Measurements from ENCODE around the gene ACAA2.

The ACAA2 gene

DNA sequence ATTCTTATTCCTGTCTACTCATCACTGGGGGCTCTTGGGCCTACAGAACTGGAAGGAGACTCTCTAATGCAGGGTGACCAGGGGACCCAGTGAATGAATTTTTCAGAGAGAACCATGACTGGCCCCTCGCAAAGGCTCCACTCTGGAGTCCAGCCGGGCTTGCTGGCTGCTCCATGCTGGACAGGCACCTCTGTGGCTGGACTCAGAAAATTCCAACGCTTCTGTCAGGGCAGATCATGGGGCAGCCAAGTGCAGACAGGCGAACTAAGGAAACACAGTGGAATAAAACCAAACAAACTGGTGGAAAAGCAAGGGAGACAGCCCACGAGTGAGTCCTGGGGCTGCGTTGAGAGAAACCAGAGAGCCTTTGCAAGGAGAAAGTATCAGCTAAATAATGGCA, 57.2 kb downstream of the ACAA2 start:
- H3K9me3 Mint-ChIP-seq = no peaks in the 10 kb centered on the region
- peaks cover 25% of the 10 kb centered on the region for H3K27me3 Mint-ChIP-seq (ENCODE audit: low read depth)
- H3K36me3 Mint-ChIP-seq (ENCODE audit: low read depth) = no peaks in the 10 kb centered on the region
- no peak overlapping the region for H3K4me3 Mint-ChIP-seq
- no peaks in the 10 kb centered on the region for H3K4me1 Mint-ChIP-seq (ENCODE audit: low read depth)
- no peak overlapping the region for H3K27ac Mint-ChIP-seq

DNA sequence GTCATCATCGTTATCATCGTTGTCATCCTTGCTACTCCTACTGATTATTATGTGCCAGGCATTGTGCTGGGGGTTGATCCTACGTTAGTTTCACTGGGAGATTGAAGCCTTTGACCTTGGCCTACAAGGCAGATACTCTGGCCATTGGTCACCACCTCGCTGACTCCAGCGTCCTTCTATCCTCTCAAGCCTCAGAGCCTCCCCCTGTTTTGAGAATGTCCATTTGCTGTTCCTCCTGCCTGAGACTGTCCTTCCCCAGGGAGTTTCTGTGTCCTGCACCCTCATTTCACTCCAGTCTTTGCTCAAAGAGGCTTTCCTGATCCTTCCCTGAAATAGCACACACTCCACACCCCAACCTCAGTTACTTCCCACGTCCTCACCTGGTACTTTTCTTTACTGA, 57.8 kb downstream of the ACAA2 start:
- no peak overlapping the region for H3K27ac Mint-ChIP-seq
- H3K4me1 Mint-ChIP-seq (ENCODE audit: low read depth) = no peaks in the 10 kb centered on the region
- H3K9me3 Mint-ChIP-seq = no peaks in the 10 kb centered on the region
- no peaks in the 10 kb centered on the region for H3K36me3 Mint-ChIP-seq (ENCODE audit: low read depth)
- no peak overlapping the region for H3K4me3 Mint-ChIP-seq
- H3K27me3 Mint-ChIP-seq (ENCODE audit: low read depth) = peaks cover 25% of the 10 kb centered on the region

DNA sequence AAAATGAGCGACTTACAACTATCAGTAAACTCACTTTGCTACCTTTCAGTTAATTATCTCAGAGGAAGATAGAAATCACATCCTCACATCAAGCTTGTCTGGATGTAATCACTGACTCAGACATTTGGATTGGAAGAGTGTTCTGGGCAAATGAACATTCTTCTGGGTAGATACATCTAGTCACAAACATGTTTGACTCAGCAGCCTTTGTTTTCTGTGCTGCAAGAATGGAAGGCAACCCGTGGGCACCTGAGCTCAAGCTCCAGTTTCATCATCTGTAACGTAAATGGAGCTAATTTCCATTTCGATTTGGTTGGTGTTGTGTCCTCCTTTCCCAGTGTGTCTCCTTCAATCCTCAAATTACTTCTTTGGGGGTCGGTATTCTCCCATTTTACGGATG, 58.5 kb downstream of the ACAA2 start:
- Mint-ChIP-seq H3K4me1 (ENCODE audit: low read depth) (no peaks in the 10 kb centered on the region), H3K9me3 (no peaks in the 10 kb centered on the region), H3K27me3 (ENCODE audit: low read depth) (peaks cover 25% of the 10 kb centered on the region), H3K27ac (no peak overlapping the region), H3K36me3 (ENCODE audit: low read depth) (no peaks in the 10 kb centered on the region), H3K4me3 (no peak overlapping the region)

DNA sequence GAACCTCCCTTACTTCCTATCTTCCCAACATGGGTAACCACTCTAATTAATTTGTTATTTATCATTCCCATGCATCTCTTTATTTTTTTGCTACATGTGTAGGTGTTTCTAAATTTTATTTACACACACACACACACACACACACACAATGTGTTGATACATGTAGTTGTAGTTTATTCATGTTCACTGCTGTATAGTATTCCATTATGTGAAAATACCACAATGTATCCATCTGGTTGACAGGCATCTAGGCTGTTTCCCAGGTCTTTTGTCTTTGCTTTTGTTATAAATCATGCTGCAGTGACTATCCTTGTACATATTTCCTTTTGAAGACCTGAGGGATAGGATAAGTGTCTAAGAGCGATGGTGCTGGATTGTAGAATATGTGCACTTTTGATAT, 59.7 kb downstream of the ACAA2 start:
- Mint-ChIP-seq H3K27ac (no peak overlapping the region), H3K4me1 (ENCODE audit: low read depth) (no peaks in the 10 kb centered on the region), H3K9me3 (no peaks in the 10 kb centered on the region), H3K27me3 (ENCODE audit: low read depth) (peaks cover 29% of the 10 kb centered on the region), H3K4me3 (no peak overlapping the region), H3K36me3 (ENCODE audit: low read depth) (no peaks in the 10 kb centered on the region)

DNA sequence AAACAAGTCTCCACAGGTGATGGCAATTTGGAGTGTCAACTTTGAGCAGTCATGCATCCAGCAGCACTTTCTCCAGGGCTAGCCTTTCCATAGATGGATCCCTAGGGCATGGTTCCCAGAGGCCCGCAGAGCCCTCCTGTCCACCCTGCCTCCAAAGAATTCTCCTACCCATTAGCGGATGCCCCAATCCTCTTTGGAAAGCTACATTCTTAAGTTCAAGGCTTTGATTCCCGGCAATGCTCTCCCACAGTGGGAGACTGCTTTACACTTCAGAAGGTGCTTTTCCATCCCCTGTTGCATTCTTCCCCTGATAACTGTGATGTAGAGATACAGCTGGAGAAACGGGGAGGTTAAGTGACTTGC, 61.3 kb downstream of the ACAA2 start:
- peaks cover 29% of the 10 kb centered on the region for H3K27me3 Mint-ChIP-seq (ENCODE audit: low read depth)
- no peak overlapping the region for H3K27ac Mint-ChIP-seq
- no peaks in the 10 kb centered on the region for H3K9me3 Mint-ChIP-seq
- no peak overlapping the region for H3K4me3 Mint-ChIP-seq
- no peaks in the 10 kb centered on the region for H3K4me1 Mint-ChIP-seq (ENCODE audit: low read depth)
- no peaks in the 10 kb centered on the region for H3K36me3 Mint-ChIP-seq (ENCODE audit: low read depth)

DNA sequence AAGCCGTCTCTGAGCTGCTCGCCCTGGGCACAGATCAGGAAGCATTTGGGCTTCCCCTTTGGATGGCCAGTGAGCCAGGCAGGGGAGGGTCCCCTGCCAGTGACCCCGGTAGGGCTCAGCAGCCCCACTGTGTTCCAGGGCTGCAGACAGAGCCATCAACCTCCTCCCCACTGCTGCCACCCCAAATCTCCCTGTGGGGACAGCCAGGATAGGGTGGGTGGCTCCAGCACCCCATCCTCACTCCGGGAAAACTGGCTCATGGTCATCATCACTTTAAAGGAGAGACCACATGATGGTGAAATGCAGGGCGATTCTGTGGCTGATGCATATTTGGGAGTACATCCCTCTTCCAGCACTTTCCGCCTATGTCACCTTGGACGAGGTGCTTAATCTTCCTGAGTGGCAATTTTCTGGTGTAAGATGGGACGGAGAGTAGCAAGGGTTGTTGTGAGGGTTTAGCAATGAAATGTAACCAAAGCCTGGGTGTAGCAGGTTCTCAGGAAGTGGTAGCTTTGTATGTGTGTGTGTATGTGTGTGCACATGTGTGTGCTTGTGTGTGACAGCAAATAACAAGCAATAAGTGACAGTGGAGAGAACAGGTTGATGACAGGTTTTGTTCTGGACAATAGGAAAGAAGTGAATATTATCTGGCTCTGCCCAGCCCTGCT, 61.8 kb downstream of the ACAA2 start:
- H3K36me3 Mint-ChIP-seq (ENCODE audit: low read depth) = no peaks in the 10 kb centered on the region
- no peak overlapping the region for H3K27ac Mint-ChIP-seq
- peaks cover 29% of the 10 kb centered on the region for H3K27me3 Mint-ChIP-seq (ENCODE audit: low read depth)
- no peaks in the 10 kb centered on the region for H3K4me1 Mint-ChIP-seq (ENCODE audit: low read depth)
- H3K4me3 Mint-ChIP-seq = no peak overlapping the region
- no peaks in the 10 kb centered on the region for H3K9me3 Mint-ChIP-seq

DNA sequence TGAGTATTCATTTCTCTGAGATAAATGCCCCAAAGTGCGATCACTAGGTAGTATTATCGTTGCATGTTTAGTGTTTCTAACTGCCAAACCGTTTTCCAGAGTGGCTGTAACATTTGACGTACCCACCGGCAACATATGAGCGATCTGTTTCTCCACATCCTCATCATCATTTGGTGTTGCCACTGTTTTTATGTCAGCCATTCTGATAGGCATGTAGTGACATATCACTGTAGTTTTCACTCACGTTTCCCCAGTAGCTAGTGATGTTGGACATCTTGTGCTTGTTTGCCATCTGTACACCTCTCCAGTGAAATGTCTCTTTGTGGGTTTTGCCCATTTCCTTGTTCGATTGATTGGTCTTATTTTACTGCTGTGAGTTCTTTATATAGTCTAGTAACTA, 63.8 kb downstream of the ACAA2 start:
- no peaks in the 10 kb centered on the region for H3K4me1 Mint-ChIP-seq (ENCODE audit: low read depth)
- no peaks in the 10 kb centered on the region for H3K9me3 Mint-ChIP-seq
- H3K4me3 Mint-ChIP-seq = no peak overlapping the region
- H3K36me3 Mint-ChIP-seq (ENCODE audit: low read depth) = no peaks in the 10 kb centered on the region
- H3K27ac Mint-ChIP-seq = no peak overlapping the region
- H3K27me3 Mint-ChIP-seq (ENCODE audit: low read depth) = peaks cover 22% of the 10 kb centered on the region

DNA sequence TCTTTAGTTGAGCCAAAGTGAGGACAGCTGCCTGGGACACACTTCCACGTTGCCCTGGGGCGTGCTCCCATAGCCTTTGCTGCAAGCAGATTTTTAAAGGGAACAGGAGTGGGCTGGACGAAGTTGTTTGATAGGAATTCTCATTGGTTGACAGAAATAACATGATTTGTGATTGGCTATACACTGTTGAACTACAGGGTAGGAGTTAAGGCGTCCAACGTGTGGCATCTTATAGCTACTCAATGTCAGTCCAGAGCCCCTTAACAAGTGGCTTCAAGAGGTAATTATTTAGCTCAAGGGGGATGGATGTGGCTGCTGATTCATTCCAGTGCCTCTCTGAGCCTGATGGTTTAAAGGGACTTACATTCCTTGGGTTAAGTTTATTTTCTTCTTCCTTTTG, 65.5 kb downstream of the ACAA2 start:
- no peaks in the 10 kb centered on the region for H3K9me3 Mint-ChIP-seq
- H3K4me1 Mint-ChIP-seq (ENCODE audit: low read depth) = no peaks in the 10 kb centered on the region
- H3K27ac Mint-ChIP-seq = no peak overlapping the region
- no peak overlapping the region for H3K4me3 Mint-ChIP-seq
- H3K27me3 Mint-ChIP-seq (ENCODE audit: low read depth) = peaks cover 16% of the 10 kb centered on the region
- no peaks in the 10 kb centered on the region for H3K36me3 Mint-ChIP-seq (ENCODE audit: low read depth)

DNA sequence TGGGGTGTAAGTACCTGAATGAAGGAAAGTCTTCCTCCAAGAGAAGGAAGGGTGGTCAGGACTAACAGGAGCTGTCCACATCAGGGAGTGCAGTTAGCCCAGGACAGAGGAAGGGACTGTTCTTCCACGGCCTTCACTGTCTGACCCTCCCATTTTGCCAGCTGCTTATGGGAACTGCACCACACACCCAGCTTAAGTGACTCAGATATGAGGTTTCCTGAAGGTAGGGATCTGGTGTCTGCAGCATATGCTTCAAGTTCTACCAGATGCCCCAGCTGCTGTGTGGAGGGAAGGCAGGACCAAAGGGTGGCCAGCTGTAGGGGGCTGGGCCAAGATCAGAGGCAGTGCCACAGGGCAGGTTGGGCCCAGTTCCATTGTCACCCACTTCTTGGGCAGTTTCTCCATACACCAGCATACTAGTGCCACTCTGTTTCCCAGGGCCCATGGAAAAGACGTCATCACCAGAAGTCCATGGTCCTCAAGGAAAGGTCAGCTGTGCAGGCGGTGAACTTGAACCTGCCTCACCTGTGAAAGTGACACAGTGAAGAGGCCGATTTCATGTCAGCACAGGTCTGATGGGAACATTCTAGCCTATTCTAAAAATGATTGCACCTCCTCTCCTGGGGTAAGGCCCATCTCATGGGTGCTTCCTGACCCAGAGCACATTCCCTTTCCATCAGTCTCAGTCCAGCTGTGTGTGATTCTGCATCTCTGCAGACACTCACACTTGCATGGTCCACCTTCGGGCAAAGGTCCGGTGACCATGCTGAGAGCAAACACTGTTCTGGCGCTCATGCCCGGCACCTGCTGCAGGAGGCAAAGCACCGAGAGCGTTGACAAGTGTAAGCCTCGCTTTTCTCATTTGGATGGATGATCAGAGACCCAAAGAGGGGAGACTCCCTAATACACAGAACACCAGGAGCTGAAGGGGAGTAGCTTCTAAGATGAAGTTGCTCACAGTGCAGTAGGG, 68.0 kb downstream of the ACAA2 start:
- no peaks in the 10 kb centered on the region for H3K36me3 Mint-ChIP-seq (ENCODE audit: low read depth)
- no peak overlapping the region for H3K4me3 Mint-ChIP-seq
- H3K27ac Mint-ChIP-seq = no peak overlapping the region
- H3K9me3 Mint-ChIP-seq = no peaks in the 10 kb centered on the region
- H3K27me3 Mint-ChIP-seq (ENCODE audit: low read depth) = peaks cover 10% of the 10 kb centered on the region
- H3K4me1 Mint-ChIP-seq (ENCODE audit: low read depth) = no peaks in the 10 kb centered on the region

DNA sequence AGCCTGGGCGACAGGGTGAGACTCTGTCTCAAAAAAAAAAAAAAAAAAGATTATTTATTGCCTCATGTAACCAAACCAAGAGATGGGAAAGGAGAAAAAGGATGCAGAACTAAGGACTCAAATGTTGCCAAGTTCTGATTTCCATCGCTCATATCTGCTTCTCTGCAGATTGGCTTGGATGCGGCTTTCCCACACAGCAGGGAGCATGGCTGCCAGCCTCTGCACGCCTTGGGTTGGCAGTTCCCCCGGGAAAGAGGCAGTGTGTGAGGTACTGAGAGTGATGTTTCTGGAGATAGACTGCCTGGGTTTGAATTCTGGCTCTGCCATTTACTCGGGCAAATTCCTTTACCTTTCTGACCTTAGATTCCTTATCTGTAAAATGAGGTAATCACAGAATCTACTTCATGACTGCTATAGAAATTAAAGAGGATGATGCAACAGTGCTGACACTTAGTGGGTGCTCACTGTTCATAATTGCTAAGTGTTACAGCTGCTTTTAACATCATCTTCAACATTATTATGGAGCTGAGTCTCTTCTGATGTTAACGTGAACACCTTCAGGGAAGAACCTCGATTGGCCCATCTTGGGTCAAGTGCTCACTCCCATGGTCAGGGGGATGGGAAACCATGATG, 68.8 kb downstream of the ACAA2 start:
- H3K27me3 Mint-ChIP-seq (ENCODE audit: low read depth) = peaks cover 10% of the 10 kb centered on the region
- no peaks in the 10 kb centered on the region for H3K4me1 Mint-ChIP-seq (ENCODE audit: low read depth)
- H3K9me3 Mint-ChIP-seq = no peaks in the 10 kb centered on the region
- no peaks in the 10 kb centered on the region for H3K36me3 Mint-ChIP-seq (ENCODE audit: low read depth)
- no peak overlapping the region for H3K4me3 Mint-ChIP-seq
- no peak overlapping the region for H3K27ac Mint-ChIP-seq

DNA sequence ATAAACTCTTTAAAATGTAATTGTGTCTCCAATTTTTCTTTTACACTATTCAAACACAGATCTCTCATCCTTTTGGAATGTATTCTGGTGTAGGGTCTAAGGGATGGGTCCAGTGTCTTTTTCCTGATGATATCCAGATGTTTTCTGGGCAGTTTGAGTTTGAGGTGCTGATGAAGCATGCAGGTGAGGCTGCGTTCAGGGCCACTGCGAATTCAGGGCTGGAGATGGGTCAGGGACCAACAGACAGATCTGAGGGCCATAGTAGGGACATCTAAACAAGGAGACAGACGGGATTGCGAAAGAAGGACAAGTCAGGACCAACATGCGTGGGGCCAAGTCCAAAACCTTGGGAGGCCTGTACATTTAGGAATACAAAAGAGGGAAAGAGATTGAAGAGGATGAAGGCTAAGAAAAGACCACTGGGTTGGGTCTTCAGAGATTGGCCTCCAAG, 70.2 kb downstream of the ACAA2 start:
- no peaks in the 10 kb centered on the region for H3K36me3 Mint-ChIP-seq (ENCODE audit: low read depth)
- H3K27me3 Mint-ChIP-seq (ENCODE audit: low read depth) = peaks cover 7% of the 10 kb centered on the region
- H3K9me3 Mint-ChIP-seq = no peaks in the 10 kb centered on the region
- H3K4me1 Mint-ChIP-seq (ENCODE audit: low read depth) = no peaks in the 10 kb centered on the region
- no peak overlapping the region for H3K27ac Mint-ChIP-seq
- no peak overlapping the region for H3K4me3 Mint-ChIP-seq

DNA sequence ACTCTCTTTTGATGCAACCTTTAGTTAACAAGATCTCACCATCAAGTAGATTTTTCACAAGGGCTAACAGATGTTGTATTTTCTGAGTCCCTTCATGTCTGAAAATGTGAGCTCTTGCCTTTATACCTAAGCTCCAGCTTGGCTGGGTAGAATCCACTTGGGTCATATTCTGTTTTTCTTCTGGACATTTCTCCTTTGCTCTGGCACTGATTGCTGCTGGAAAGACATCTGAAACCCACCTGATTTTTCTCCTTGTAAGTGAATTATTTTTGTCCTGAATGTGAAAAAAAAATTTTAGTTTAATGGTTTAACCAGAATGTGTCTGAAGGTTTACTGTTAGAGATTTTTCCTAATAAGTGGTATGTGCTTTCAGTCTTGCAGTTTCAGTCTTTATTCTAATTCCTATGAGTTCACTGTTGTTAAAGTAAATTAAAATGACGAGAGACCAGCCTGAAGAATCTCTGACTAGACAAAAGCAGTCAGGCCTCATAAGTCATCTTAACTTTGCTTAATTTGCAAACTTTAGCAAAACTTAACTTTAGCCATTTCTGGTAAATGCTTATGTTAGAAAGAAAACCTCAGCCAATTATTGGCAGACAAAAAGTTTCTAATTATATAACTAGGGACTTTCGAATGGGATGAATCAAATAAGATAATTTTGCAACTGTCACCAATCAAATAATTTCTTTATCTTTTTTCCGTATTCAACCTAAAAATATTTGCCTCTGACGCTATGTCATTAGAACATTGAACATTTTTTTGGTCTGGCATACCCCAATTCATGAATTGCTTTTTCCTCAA, 70.8 kb downstream of the ACAA2 start:
- Mint-ChIP-seq H3K27ac (no peak overlapping the region), H3K4me3 (no peak overlapping the region), H3K27me3 (ENCODE audit: low read depth) (peaks cover 7% of the 10 kb centered on the region), H3K9me3 (no peaks in the 10 kb centered on the region), H3K4me1 (ENCODE audit: low read depth) (no peaks in the 10 kb centered on the region), H3K36me3 (ENCODE audit: low read depth) (no peaks in the 10 kb centered on the region)

DNA sequence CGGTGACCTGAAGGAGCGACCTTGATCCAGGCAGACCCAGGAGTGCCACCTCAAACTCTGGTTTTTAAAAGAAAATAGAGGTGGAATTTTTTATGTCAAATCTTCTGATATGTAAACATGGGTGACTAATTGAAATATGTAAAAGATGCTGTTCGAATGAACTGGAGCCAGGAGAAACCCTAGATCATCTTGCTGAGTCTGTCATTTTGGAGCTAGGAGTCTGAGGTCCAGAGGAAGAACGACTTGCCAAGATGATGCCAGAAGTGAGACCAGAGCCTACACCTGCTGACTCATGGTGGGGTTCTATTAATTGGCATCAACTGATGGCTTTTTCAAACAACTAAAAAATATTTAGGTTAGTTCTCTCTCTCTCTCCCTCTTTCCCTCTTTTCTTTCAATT, 74.1 kb downstream of the ACAA2 start:
- Mint-ChIP-seq H3K4me3 (no peak overlapping the region), H3K27me3 (ENCODE audit: low read depth) (peaks cover 23% of the 10 kb centered on the region), H3K36me3 (ENCODE audit: low read depth) (no peaks in the 10 kb centered on the region), H3K27ac (no peak overlapping the region), H3K4me1 (ENCODE audit: low read depth) (no peaks in the 10 kb centered on the region), H3K9me3 (no peaks in the 10 kb centered on the region)

DNA sequence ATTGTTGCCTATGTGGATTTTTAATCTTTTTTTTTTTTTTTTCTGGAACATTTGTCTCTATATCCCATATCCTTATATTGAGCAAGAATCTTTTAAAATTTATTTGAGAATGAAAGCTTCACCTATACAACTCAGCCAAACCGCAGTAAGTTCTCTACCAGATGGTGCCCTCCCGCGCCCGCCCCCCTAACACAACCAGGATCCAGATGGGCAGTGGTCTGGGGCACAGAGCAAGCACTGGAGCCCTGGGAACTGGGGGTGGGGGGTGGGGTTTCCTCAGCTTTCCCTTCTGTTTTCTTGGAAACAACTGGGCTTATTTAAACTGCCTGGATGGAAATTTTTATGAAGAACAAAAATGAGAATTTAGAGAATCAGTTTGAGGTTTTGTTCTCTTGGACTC, 74.6 kb downstream of the ACAA2 start:
- Mint-ChIP-seq H3K36me3 (ENCODE audit: low read depth) (no peaks in the 10 kb centered on the region), H3K4me1 (ENCODE audit: low read depth) (no peaks in the 10 kb centered on the region), H3K27me3 (ENCODE audit: low read depth) (peaks cover 23% of the 10 kb centered on the region), H3K9me3 (no peaks in the 10 kb centered on the region), H3K27ac (no peak overlapping the region), H3K4me3 (no peak overlapping the region)

Measured in T-helper 1 cell treated with Interleukin-12 subunit alpha and Interleukin-12 subunit beta and Interleukin-4 antibody, amounts not matched to agents 30 μg/mL and 1 μg/mL, for 36 hours (primary cell).